ENCODE results near the gene TMEM18.

DNA sequence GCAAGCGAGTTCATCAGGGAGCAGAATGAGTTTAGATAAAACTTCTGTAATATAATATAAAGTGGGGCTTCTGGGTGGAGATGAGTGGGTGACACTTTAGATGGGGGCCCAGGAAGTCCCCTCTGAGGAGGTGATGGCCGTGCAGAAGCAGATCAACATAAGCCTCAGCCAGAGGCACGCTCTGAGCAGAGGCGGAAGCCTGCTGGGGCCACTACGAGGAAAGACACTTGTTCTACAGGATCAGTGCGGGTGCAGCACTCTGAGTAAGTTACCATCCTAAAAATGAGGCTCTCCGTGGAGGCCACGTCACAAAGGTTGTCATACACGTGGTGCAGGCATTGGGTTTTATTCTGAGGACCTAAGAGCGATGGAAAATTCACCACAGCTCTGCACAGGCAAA, 22.3 kb downstream of the TMEM18 start:
- TF ChIP-seq, protein P1, sequence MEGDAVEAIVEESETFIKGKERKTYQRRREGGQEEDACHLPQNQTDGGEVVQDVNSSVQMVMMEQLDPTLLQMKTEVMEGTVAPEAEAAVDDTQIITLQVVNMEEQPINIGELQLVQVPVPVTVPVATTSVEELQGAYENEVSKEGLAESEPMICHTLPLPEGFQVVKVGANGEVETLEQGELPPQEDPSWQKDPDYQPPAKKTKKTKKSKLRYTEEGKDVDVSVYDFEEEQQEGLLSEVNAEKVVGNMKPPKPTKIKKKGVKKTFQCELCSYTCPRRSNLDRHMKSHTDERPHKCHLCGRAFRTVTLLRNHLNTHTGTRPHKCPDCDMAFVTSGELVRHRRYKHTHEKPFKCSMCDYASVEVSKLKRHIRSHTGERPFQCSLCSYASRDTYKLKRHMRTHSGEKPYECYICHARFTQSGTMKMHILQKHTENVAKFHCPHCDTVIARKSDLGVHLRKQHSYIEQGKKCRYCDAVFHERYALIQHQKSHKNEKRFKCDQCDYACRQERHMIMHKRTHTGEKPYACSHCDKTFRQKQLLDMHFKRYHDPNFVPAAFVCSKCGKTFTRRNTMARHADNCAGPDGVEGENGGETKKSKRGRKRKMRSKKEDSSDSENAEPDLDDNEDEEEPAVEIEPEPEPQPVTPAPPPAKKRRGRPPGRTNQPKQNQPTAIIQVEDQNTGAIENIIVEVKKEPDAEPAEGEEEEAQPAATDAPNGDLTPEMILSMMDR (conservative IDR thresholded peaks at IDR 0.05; ENCODE audit: low read depth in 2 of 2): no peak
- TF ChIP-seq EZH2 (IDR thresholded peaks at IDR 0.05; ENCODE audit: low read depth, unreplicated experiment): no peak
